Parathyroid adenoma (tissue), 2 donors: Measurements from ENCODE around the gene CSNK1A1L.

Experiments used
- H2AFZ ChIP-seq: fragments of 300-600 bp; sonication (generic); one replicate; pipeline ENCODE4 v1.7.0; 2017; ENCODE audit warnings: antibody characterized with exemption, mild to moderate bottlenecking
- H3K27ac ChIP-seq: fragments of 300-600 bp; sonication (generic); one replicate; pipeline ENCODE4 v1.7.0; 2017
- H3K27me3 ChIP-seq: fragments of 300-600 bp; sonication (generic); one replicate; pipeline ENCODE4 v1.7.0; 2017; ENCODE audit warnings: low read length; ENCODE audit not compliant: control insufficient read depth, insufficient read depth
- H3K36me3 ChIP-seq: fragments of 300-600 bp; sonication (generic); one replicate; pipeline ENCODE4 v1.7.0; 2017; ENCODE audit warnings: low read length; ENCODE audit not compliant: control insufficient read depth, insufficient read depth
- H3K4me1 ChIP-seq: fragments of 300-600 bp; sonication (generic); one replicate; pipeline ENCODE4 v1.7.0; 2017; ENCODE audit warnings: control low read depth
- H3K4me2 ChIP-seq: fragments of 300-600 bp; sonication (generic); one replicate; pipeline ENCODE4 v1.7.0; 2017; ENCODE audit warnings: low read length
- H3K4me3 ChIP-seq: fragments of 300-600 bp; sonication (generic); one replicate; pipeline ENCODE4 v1.7.0; 2017; ENCODE audit warnings: low read depth, low read length
- H3K79me2 ChIP-seq: fragments of 300-600 bp; sonication (generic); one replicate; pipeline ENCODE4 v1.7.0; 2017; ENCODE audit warnings: control low read depth
- H3K9ac ChIP-seq: fragments of 300-600 bp; sonication (generic); one replicate; pipeline ENCODE4 v1.7.0; 2017; ENCODE audit warnings: mild to moderate bottlenecking
- H3K9me3 ChIP-seq: fragments of 300-600 bp; sonication (generic); one replicate; pipeline ENCODE4 v1.7.0; 2017; ENCODE audit warnings: low read length; ENCODE audit not compliant: control insufficient read depth
- TF ChIP-seq, protein P1 (sequence below): fragments of 300-600 bp; sonication (generic); IDR thresholded peaks from one replicate; pipeline ENCODE4 v1.7.0; 2017; ENCODE audit warnings: antibody characterized with exemption, mild to moderate bottlenecking
- donor health status: primary hyperparathyroidism.

CSNK1A1L gene

DNA sequence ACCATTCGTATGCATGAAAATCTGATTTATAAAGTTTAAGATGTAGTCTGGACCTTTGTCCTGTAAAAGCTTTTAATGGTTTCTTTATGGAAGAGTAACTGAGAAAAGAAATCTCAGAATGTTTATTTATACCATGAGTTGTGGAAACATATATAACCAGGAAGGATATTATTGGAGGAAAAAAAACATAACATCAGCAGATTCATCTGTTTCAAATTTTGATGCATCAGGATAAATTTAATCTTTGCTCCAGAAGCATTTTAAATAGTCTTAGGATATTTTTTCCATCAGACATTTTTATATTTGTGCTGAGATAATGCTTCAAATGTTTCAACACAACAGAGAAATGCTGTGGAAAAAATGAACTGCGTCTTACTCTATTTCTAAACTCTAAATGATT, 31.2 kb upstream of the CSNK1A1L start:
- peaks cover 12% of the 10 kb centered on the region for H3K4me1 ChIP-seq
- H3K9me3 ChIP-seq: no peaks in the 10 kb centered on the region
- no peak overlapping the region for H3K27ac ChIP-seq
- no peak overlapping the region for H3K9ac ChIP-seq
- no peaks in the 10 kb centered on the region for H3K27me3 ChIP-seq
- no peak overlapping the region for H2AFZ ChIP-seq
- no peak overlapping the region for H3K4me3 ChIP-seq
- TF ChIP-seq, protein P1, sequence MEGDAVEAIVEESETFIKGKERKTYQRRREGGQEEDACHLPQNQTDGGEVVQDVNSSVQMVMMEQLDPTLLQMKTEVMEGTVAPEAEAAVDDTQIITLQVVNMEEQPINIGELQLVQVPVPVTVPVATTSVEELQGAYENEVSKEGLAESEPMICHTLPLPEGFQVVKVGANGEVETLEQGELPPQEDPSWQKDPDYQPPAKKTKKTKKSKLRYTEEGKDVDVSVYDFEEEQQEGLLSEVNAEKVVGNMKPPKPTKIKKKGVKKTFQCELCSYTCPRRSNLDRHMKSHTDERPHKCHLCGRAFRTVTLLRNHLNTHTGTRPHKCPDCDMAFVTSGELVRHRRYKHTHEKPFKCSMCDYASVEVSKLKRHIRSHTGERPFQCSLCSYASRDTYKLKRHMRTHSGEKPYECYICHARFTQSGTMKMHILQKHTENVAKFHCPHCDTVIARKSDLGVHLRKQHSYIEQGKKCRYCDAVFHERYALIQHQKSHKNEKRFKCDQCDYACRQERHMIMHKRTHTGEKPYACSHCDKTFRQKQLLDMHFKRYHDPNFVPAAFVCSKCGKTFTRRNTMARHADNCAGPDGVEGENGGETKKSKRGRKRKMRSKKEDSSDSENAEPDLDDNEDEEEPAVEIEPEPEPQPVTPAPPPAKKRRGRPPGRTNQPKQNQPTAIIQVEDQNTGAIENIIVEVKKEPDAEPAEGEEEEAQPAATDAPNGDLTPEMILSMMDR: no peak
- H3K4me2 ChIP-seq: no peak overlapping the region
- no peaks in the 10 kb centered on the region for H3K79me2 ChIP-seq
- H3K36me3 ChIP-seq: no peaks in the 10 kb centered on the region

DNA sequence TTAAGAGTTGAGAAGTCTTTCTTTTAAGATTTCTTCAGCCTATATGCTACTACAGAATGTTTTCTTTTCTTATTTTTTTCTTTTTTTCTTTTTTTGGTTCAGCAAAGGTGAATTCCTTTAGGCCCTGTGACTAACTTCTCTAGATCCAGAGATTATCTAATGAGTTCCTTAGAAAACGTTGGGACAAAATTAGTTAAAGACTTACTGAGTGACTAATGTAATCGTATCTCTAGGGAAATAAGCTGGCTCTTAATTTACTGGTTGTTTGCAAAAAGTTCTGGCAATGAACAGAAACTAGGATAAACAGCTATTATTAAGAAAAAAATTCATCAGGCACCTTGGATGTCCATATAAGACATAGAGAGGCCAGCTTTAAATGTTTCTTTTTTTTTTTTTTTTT, 30.7 kb upstream of the CSNK1A1L start:
- H3K4me2 ChIP-seq: no peak overlapping the region
- H3K27ac ChIP-seq: no peak overlapping the region
- H3K9me3 ChIP-seq: no peaks in the 10 kb centered on the region

DNA sequence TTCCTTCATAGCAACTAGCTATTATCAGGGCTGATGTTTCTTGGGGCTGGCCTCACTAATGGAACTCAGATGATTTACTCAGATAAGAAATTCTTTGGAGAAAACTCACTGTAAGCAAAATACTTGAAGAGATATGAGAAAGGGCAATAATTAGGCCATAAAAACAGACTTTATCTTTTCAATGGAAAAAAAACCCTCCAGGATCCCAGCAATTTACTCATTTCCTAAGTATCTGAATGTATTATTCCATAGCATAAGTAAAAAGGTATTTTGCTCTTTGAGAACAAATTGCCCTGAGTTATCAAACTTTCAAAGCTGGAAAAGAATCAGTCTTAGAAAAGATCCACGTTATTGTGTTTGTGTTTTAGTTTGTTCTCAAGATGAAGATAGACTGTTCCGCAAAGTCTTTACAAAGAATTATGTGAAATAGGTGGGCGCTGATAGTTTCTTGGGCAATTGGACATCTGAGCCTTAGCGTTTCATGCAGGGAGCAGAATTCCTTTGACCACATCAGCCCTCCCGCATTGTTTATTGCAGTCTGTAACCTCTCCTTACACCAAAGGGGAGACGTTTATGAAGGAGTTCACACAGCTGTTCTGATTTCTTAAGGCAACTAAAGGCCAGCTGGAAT, 29.1 kb upstream of the CSNK1A1L start:
- Histone ChIP-seq H3K27me3 (no peaks in the 10 kb centered on the region), H2AFZ (peak overlapping the region; percentile 24), H3K79me2 (no peaks in the 10 kb centered on the region), H3K36me3 (no peaks in the 10 kb centered on the region), H3K4me3 (no peak overlapping the region), H3K27ac (peak overlapping the region; percentile 76), H3K4me1 (peaks cover 12% of the 10 kb centered on the region), H3K9ac (no peak overlapping the region), H3K9me3 (no peaks in the 10 kb centered on the region), H3K4me2 (peak overlapping the region; percentile 34)
- TF ChIP-seq, protein P1: no peak

More for the DNA sequence above, 30.7 kb upstream of the CSNK1A1L start:
- Histone ChIP-seq H2AFZ (no peak overlapping the region), H3K79me2 (no peaks in the 10 kb centered on the region), H3K27me3 (no peaks in the 10 kb centered on the region), H3K4me1 (peaks cover 12% of the 10 kb centered on the region), H3K9ac (no peak overlapping the region), H3K4me3 (no peak overlapping the region), H3K36me3 (no peaks in the 10 kb centered on the region)
- TF ChIP-seq, protein P1: no peak

DNA sequence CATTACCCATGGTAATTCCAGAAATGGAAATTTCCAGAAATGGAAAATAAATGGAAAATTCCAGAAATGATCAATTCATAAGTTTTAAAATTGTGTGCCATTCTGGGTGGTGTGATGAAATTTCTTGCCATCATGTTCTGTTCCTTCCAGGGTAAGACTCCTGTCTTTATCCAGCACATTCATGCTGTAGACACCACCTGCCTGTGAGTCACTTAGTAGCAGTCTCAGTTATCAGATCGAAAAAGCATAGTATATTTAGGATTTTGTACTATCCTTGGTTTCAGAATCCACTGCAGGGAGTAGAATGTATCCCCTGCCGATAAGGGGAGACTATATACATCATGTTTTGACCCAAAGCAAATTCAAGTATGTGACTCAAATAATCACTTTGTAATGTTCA, 26.7 kb upstream of the CSNK1A1L start:
- H2AFZ ChIP-seq: no peak overlapping the region
- no peak overlapping the region for H3K4me2 ChIP-seq
- no peaks in the 10 kb centered on the region for H3K27me3 ChIP-seq
- no peak overlapping the region for H3K9ac ChIP-seq
- H3K4me1 ChIP-seq: peaks cover 11% of the 10 kb centered on the region
- H3K79me2 ChIP-seq: no peaks in the 10 kb centered on the region
- H3K36me3 ChIP-seq: no peaks in the 10 kb centered on the region
- no peak overlapping the region for H3K4me3 ChIP-seq
- no peak overlapping the region for H3K27ac ChIP-seq
- no peaks in the 10 kb centered on the region for H3K9me3 ChIP-seq
- TF ChIP-seq, protein P1: no peak

DNA sequence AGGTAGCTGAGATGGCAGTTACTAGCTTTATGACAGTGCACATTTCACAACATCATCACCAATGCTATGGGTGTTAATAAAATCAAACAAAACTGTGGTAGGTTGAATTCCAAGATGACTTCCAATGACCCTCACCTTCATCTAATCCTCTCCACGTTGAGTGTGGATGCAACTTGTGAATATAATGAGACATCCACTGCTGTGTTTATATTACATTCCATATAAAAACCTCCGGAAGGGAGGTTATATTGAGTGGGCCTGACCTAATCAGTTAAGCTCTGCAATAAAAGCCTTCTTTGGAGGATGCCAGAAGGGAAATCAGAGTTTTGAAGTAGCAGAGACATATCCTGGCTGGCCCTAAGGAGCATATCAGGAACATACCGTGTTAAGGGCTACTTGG, 25.6 kb upstream of the CSNK1A1L start:
- TF ChIP-seq, protein P1: no peak
- H3K4me2 ChIP-seq: no peak overlapping the region
- H3K27me3 ChIP-seq: no peaks in the 10 kb centered on the region
- H3K36me3 ChIP-seq: no peaks in the 10 kb centered on the region
- no peak overlapping the region for H3K4me3 ChIP-seq
- no peaks in the 10 kb centered on the region for H3K79me2 ChIP-seq
- H3K9me3 ChIP-seq: no peaks in the 10 kb centered on the region
- H3K4me1 ChIP-seq: peaks cover 9% of the 10 kb centered on the region
- no peak overlapping the region for H3K9ac ChIP-seq
- H2AFZ ChIP-seq: no peak overlapping the region
- H3K27ac ChIP-seq: no peak overlapping the region
